WTC11 (cell line): Measurements from ENCODE around the gene MMP21. TPM values are rescaled to one million over a fixed set of nuclear protein-coding genes. Genes with fewer than 3 reads are reported as not detected.

Source experiments
- ATAC-seq: fragments of 200-7000 bp; cut with Tn5 transposase; 2 replicates; pipeline ENCODE4 v1.10.0; 2021; ENCODE audit warnings: mild to moderate bottlenecking, moderate library complexity
- CTCF ChIA-PET: fragments of 300-600 bp; sonication (Branson Sonifier 250); formaldehyde crosslinking; loops from one replicate; lab custom pipeline; 2021; ENCODE audit warnings: antibody characterized with exemption; lab: Charles Lee
- POLR2A ChIA-PET: fragments of 350-600 bp; sonication (Branson Sonifier 250); formaldehyde crosslinking; loops from one replicate; lab custom pipeline; 2021; ENCODE audit warnings: antibody characterized with exemption; lab: Charles Lee
- DNase-seq: peaks from one replicate; pipeline ENCODE4 v3.0.0; 2021; ENCODE audit warnings: low spot score
- H3K27ac Mint-ChIP-seq: 2 replicates; pipeline ENCODE4 v1.8.0; 2021; ENCODE audit warnings: mixed read lengths
- H3K27me3 Mint-ChIP-seq: 2 replicates; pipeline ENCODE4 v1.8.0; 2021; ENCODE audit warnings: low read depth, mild to moderate bottlenecking, moderate library complexity, mixed read lengths
- H3K36me3 Mint-ChIP-seq: 2 replicates; pipeline ENCODE4 v1.8.0; 2021; ENCODE audit warnings: mixed read lengths
- H3K4me1 Mint-ChIP-seq: 2 replicates; pipeline ENCODE4 v1.8.0; 2022; ENCODE audit warnings: mixed read lengths
- H3K4me3 Mint-ChIP-seq: 2 replicates; pipeline ENCODE4 v1.8.0; 2021; ENCODE audit warnings: mild to moderate bottlenecking, moderate library complexity, mixed read lengths
- H3K9me3 Mint-ChIP-seq: 2 replicates; pipeline ENCODE4 v1.8.0; 2021; ENCODE audit warnings: mixed read lengths
- ELF4 ChIP-seq: sonication (generic); formaldehyde crosslinking; IDR thresholded peaks from 2 replicates; pipeline ENCODE4 v1.8.1; 2022; ENCODE audit warnings: low read depth, mild to moderate bottlenecking, moderate library complexity, missing genetic modification reagents
- EMX1 ChIP-seq: fragments of 250-450 bp; sonication (Bioruptor Pico); IDR thresholded peaks from 2 replicates; pipeline ENCODE4 v1.8.0; 2021; ENCODE audit warnings: mild to moderate bottlenecking
- GRHL2 ChIP-seq: fragments of 250-450 bp; sonication (Bioruptor Pico); IDR thresholded peaks from 2 replicates; pipeline ENCODE4 v1.8.0; 2022; ENCODE audit warnings: mild to moderate bottlenecking, moderate library complexity; ENCODE audit not compliant: insufficient replicate concordance, severe bottlenecking
- IRF2 ChIP-seq: sonication (generic); formaldehyde crosslinking; IDR thresholded peaks from 2 replicates; pipeline ENCODE4 v1.8.0; 2022; ENCODE audit warnings: low read depth, missing genetic modification reagents, borderline replicate concordance
- KAT7 ChIP-seq: sonication (generic); formaldehyde crosslinking; IDR thresholded peaks from 2 replicates; pipeline ENCODE4 v1.8.1; 2023; ENCODE audit warnings: missing genetic modification reagents, mild to moderate bottlenecking, borderline replicate concordance
- NR1H2 ChIP-seq: sonication (generic); formaldehyde crosslinking; IDR thresholded peaks from 2 replicates; pipeline ENCODE4 v1.9.0; 2021; ENCODE audit warnings: mild to moderate bottlenecking, moderate library complexity, missing genetic modification reagents
- NR3C1 ChIP-seq: sonication (generic); formaldehyde crosslinking; conservative IDR thresholded peaks from 2 replicates; pipeline ENCODE4 v1.8.1; 2023; ENCODE audit warnings: low read depth, mild to moderate bottlenecking, missing genetic modification reagents
- RELA ChIP-seq: sonication (generic); formaldehyde crosslinking; IDR thresholded peaks from 2 replicates; pipeline ENCODE4 v1.8.1; 2022; ENCODE audit warnings: missing genetic modification reagents, mild to moderate bottlenecking, borderline replicate concordance
- SP1 ChIP-seq: sonication (generic); formaldehyde crosslinking; conservative IDR thresholded peaks from 2 replicates; pipeline ENCODE4 v1.8.1; 2022; ENCODE audit warnings: missing genetic modification reagents
- TEAD1 ChIP-seq: sonication (generic); formaldehyde crosslinking; IDR thresholded peaks from 2 replicates; pipeline ENCODE4 v1.8.0; 2022; ENCODE audit warnings: mild to moderate bottlenecking, missing genetic modification reagents
- ZNF416 ChIP-seq: fragments of 250-450 bp; sonication (Bioruptor Pico); IDR thresholded peaks from 2 replicates; pipeline ENCODE4 v1.9.0; 2021; ENCODE audit warnings: mild to moderate bottlenecking, inconsistent platforms
- ZNF671 ChIP-seq: fragments of 250-450 bp; sonication (Bioruptor Pico); IDR thresholded peaks from 2 replicates; pipeline ENCODE4 v1.8.0; 2021; ENCODE audit warnings: mild to moderate bottlenecking
- total RNA-seq: library from RNA; stranded (reverse); gene quantifications from 3 replicates; pipeline ENCODE4 v1.2.3, GENCODE V29; 2021
- TF ChIP-seq, protein P1 (sequence below): sonication (generic); formaldehyde crosslinking; IDR thresholded peaks from 2 replicates; pipeline ENCODE4 v1.8.0; 2022; ENCODE audit warnings: mild to moderate bottlenecking, missing genetic modification reagents
- TF ChIP-seq, protein P2 (sequence below): sonication (generic); formaldehyde crosslinking; IDR thresholded peaks from 2 replicates; pipeline ENCODE4 v1.8.1; 2023; ENCODE audit warnings: mild to moderate bottlenecking, missing genetic modification reagents
- TF ChIP-seq, protein P3 (sequence below): sonication (generic); formaldehyde crosslinking; IDR thresholded peaks from 2 replicates; pipeline ENCODE4 v1.8.0; 2023; ENCODE audit warnings: missing genetic modification reagents, mild to moderate bottlenecking, borderline replicate concordance
- TF ChIP-seq, protein P4 (sequence below): sonication (generic); formaldehyde crosslinking; IDR thresholded peaks from 2 replicates; pipeline ENCODE4 v1.8.1; 2022; ENCODE audit warnings: low read depth, mild to moderate bottlenecking, moderate library complexity, missing genetic modification reagents, borderline replicate concordance
- TF ChIP-seq, protein P5 (sequence below): sonication (generic); formaldehyde crosslinking; IDR thresholded peaks from 2 replicates; pipeline ENCODE4 v1.8.1; 2022; ENCODE audit warnings: low read depth, missing genetic modification reagents, borderline replicate concordance
- TF ChIP-seq, protein P6 (sequence below): sonication (generic); formaldehyde crosslinking; IDR thresholded peaks from 2 replicates; pipeline ENCODE4 v1.8.1; 2022; ENCODE audit warnings: missing genetic modification reagents, borderline replicate concordance

Gene MMP21
- total RNA-seq, 1 experiment from 2014 or later: not detected

DNA sequence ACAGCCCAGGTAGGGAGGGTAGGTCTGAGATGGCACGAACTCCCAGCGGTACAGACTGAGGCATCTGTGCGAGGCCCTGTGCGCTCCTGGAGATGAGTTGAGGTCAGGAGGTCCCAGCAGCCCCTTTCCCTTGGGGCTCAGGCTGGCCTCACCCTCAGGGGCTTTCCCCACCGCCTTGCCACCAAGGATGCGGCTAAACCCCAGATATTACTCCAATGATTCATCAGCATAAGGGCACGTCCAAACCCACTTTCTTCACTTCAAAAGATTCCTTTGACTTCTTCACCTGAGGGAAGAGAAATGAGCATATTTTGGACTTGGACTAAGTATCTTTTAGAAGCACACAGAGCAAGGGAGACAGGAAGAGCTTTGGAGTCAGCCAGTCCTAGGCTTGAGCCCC is 27.1 kb upstream of the MMP21 start:
- TF ChIP-seq TEAD1 (CRISPR knock-in tag): no peak
- TF ChIP-seq, protein P1, sequence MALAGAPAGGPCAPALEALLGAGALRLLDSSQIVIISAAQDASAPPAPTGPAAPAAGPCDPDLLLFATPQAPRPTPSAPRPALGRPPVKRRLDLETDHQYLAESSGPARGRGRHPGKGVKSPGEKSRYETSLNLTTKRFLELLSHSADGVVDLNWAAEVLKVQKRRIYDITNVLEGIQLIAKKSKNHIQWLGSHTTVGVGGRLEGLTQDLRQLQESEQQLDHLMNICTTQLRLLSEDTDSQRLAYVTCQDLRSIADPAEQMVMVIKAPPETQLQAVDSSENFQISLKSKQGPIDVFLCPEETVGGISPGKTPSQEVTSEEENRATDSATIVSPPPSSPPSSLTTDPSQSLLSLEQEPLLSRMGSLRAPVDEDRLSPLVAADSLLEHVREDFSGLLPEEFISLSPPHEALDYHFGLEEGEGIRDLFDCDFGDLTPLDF (CRISPR knock-in tag): no peak
- TF ChIP-seq, protein P2, sequence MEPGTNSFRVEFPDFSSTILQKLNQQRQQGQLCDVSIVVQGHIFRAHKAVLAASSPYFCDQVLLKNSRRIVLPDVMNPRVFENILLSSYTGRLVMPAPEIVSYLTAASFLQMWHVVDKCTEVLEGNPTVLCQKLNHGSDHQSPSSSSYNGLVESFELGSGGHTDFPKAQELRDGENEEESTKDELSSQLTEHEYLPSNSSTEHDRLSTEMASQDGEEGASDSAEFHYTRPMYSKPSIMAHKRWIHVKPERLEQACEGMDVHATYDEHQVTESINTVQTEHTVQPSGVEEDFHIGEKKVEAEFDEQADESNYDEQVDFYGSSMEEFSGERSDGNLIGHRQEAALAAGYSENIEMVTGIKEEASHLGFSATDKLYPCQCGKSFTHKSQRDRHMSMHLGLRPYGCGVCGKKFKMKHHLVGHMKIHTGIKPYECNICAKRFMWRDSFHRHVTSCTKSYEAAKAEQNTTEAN: no peak
- peaks cover 33% of the 10 kb centered on the region for H3K36me3 Mint-ChIP-seq
- CTCF ChIA-PET: no interaction called here
- ATAC-seq: no peak
- H3K27me3 Mint-ChIP-seq: no peaks in the 10 kb centered on the region
- no peaks in the 10 kb centered on the region for H3K9me3 Mint-ChIP-seq
- DNase-seq: no peak
- POLR2A ChIA-PET: no interaction called here
- no peak overlapping the region for H3K4me3 Mint-ChIP-seq
- H3K27ac Mint-ChIP-seq: no peak overlapping the region
- peaks cover 8% of the 10 kb centered on the region for H3K4me1 Mint-ChIP-seq

DNA sequence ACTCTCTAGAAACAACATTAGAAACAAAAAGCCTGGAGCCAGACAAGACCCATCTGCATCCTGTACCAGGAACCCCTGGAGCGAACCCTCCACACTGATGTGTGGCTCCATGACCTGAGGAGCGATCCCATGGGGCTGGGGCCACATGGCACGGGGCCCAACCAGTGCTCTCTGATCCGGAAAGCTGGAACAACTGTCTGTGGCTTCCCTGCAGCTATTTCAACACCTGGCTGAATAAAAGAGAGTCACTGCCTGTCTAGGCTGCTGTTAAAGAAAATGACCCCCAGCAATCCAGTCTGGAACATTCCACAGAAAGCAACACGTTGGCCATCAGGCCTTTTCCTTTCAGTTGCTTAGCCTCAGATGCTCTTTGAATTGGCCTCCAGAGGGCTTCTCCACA is 26.5 kb upstream of the MMP21 start:
- POLR2A ChIA-PET: no interaction called here
- no peak for ATAC-seq
- H3K4me1 Mint-ChIP-seq: peaks cover 8% of the 10 kb centered on the region
- H3K36me3 Mint-ChIP-seq: peaks cover 28% of the 10 kb centered on the region
- CTCF ChIA-PET: no interaction called here
- no peak overlapping the region for H3K27ac Mint-ChIP-seq
- DNase-seq: no peak
- H3K27me3 Mint-ChIP-seq: no peaks in the 10 kb centered on the region
- H3K4me3 Mint-ChIP-seq: no peak overlapping the region
- TF ChIP-seq, protein P2: no peak
- no peak for TF ChIP-seq GRHL2 (CRISPR knock-in tag)
- TF ChIP-seq, all 79 proteins: peak for 0
- no peaks in the 10 kb centered on the region for H3K9me3 Mint-ChIP-seq

DNA sequence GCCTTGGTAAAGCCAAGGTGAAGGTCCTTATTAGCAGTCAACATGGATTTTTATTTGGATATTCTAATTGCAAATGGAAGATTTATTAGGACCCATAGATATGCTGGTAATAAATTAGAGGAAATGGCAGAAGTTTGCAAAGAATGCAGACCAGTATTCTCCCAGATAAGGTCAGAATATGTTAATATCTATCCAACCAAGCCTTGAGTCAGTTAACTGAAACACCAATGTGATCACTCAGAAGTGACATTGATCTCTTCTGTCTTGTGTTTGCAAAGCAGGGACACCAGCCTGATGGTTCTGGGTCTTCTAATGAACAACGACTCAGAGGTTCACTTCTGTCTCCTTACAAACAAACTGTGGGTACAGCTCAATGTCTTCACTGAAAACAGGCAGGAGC is 26.0 kb upstream of the MMP21 start:
- H3K36me3 Mint-ChIP-seq: peaks cover 28% of the 10 kb centered on the region
- no peak overlapping the region for H3K4me3 Mint-ChIP-seq
- CTCF ChIA-PET: no interaction called here
- no peak for TF ChIP-seq ZNF671 (CRISPR knock-in tag)
- TF ChIP-seq ZNF416 (CRISPR knock-in tag): no peak
- TF ChIP-seq, protein P3, sequence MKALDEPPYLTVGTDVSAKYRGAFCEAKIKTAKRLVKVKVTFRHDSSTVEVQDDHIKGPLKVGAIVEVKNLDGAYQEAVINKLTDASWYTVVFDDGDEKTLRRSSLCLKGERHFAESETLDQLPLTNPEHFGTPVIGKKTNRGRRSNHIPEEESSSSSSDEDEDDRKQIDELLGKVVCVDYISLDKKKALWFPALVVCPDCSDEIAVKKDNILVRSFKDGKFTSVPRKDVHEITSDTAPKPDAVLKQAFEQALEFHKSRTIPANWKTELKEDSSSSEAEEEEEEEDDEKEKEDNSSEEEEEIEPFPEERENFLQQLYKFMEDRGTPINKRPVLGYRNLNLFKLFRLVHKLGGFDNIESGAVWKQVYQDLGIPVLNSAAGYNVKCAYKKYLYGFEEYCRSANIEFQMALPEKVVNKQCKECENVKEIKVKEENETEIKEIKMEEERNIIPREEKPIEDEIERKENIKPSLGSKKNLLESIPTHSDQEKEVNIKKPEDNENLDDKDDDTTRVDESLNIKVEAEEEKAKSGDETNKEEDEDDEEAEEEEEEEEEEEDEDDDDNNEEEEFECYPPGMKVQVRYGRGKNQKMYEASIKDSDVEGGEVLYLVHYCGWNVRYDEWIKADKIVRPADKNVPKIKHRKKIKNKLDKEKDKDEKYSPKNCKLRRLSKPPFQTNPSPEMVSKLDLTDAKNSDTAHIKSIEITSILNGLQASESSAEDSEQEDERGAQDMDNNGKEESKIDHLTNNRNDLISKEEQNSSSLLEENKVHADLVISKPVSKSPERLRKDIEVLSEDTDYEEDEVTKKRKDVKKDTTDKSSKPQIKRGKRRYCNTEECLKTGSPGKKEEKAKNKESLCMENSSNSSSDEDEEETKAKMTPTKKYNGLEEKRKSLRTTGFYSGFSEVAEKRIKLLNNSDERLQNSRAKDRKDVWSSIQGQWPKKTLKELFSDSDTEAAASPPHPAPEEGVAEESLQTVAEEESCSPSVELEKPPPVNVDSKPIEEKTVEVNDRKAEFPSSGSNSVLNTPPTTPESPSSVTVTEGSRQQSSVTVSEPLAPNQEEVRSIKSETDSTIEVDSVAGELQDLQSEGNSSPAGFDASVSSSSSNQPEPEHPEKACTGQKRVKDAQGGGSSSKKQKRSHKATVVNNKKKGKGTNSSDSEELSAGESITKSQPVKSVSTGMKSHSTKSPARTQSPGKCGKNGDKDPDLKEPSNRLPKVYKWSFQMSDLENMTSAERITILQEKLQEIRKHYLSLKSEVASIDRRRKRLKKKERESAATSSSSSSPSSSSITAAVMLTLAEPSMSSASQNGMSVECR (CRISPR knock-in tag): no peak
- TF ChIP-seq RELA (CRISPR knock-in tag): no peak
- TF ChIP-seq SP1 (CRISPR knock-in tag): no peak
- no peak for TF ChIP-seq NR3C1 (CRISPR knock-in tag)
- TF ChIP-seq, protein P4, sequence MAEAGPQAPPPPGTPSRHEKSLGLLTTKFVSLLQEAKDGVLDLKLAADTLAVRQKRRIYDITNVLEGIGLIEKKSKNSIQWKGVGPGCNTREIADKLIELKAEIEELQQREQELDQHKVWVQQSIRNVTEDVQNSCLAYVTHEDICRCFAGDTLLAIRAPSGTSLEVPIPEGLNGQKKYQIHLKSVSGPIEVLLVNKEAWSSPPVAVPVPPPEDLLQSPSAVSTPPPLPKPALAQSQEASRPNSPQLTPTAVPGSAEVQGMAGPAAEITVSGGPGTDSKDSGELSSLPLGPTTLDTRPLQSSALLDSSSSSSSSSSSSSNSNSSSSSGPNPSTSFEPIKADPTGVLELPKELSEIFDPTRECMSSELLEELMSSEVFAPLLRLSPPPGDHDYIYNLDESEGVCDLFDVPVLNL (CRISPR knock-in tag): no peak
- no peak for TF ChIP-seq NR1H2 (CRISPR knock-in tag)
- no peak for TF ChIP-seq ELF4 (CRISPR knock-in tag)
- no peak for TF ChIP-seq IRF2 (CRISPR knock-in tag)
- TF ChIP-seq KAT7: no peak
- TF ChIP-seq, protein P5, sequence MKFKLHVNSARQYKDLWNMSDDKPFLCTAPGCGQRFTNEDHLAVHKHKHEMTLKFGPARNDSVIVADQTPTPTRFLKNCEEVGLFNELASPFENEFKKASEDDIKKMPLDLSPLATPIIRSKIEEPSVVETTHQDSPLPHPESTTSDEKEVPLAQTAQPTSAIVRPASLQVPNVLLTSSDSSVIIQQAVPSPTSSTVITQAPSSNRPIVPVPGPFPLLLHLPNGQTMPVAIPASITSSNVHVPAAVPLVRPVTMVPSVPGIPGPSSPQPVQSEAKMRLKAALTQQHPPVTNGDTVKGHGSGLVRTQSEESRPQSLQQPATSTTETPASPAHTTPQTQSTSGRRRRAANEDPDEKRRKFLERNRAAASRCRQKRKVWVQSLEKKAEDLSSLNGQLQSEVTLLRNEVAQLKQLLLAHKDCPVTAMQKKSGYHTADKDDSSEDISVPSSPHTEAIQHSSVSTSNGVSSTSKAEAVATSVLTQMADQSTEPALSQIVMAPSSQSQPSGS (CRISPR knock-in tag): no peak
- TF ChIP-seq, protein P6, sequence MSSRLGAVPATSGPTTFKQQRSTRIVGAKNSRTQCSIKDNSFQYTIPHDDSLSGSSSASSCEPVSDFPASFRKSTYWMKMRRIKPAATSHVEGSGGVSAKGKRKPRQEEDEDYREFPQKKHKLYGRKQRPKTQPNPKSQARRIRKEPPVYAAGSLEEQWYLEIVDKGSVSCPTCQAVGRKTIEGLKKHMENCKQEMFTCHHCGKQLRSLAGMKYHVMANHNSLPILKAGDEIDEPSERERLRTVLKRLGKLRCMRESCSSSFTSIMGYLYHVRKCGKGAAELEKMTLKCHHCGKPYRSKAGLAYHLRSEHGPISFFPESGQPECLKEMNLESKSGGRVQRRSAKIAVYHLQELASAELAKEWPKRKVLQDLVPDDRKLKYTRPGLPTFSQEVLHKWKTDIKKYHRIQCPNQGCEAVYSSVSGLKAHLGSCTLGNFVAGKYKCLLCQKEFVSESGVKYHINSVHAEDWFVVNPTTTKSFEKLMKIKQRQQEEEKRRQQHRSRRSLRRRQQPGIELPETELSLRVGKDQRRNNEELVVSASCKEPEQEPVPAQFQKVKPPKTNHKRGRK (CRISPR knock-in tag): no peak
- TF ChIP-seq EMX1: no peak

More for the DNA sequence above, 26.0 kb upstream of the MMP21 start:
- Mint-ChIP-seq H3K27me3 (no peaks in the 10 kb centered on the region), H3K27ac (no peak overlapping the region), H3K4me1 (peaks cover 8% of the 10 kb centered on the region), H3K9me3 (no peaks in the 10 kb centered on the region)
- POLR2A ChIA-PET: no interaction called here
- ATAC-seq (no peak), DNase-seq (no peak)
